Measurements from ENCODE around the gene CNST. TPM values are rescaled to one million over a fixed set of nuclear protein-coding genes. Genes with fewer than 3 reads are reported as not detected.

Gene CNST, protein sequence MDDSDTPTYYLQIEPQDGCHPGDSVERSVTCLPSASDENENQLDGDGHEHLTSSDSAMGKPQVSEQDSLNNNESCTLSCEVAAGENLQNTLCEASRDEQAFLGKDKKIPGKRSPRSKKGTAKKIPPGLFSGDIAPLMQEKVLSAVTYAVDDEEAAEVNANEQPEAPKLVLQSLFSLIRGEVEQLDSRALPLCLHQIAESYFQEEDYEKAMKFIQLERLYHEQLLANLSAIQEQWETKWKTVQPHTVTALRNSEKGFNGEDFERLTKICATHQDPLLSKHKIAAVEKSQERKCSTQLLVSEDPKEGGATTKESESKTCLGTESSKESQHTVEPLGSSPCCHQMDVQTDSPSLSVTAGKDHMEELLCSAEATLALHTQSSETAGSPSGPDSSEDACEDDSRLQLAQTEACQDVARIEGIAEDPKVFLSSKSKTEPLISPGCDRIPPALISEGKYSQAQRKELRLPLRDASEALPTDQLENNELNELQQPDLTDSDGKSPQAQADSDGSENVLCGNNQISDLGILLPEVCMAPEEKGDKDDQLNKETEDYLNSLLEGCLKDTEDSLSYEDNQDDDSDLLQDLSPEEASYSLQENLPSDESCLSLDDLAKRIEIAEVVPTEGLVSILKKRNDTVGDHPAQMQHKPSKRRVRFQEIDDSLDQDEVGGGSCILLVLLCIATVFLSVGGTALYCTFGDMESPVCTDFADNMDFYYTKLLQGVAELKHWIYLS
- total RNA-seq: 18.1 and 25.6 TPM in 2 replicates

DNA sequence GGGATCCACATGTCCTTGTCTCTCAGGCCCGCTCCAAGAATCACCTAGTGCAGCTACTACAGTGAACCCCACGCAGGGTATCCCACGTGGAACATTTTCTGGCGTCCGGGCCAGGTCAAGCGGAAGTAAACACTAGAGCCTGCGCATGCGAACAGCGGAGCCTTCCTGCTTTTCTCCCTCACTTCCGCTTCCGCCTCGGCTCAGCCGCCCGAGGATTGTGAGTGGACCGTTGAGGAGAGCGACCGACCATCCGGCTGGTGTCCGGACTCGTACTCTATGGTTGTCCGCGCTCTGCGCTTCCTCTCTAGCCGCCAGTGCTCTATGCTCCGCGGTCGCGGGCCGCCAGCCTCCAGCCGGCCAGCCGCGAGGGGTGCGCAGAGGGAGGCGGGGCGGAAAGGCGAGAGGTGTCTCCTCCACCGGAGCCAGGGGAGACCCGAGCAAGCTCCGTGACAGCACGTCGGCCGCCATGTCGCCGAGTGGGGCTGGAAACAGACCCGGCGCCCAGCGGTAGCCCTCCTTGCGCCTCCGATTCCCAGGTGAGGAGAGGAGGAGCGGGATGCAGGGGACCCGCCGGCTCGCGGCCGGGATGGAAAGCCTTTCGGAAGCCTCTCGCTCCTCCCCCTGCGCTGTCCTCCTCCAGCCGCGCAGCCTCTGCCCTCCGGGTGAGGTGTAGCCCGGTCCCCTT is at the start of gene CNST, which contains the start of gene TFB2M:
CNST (plus strand) TSS at position 329 of the 685 bp plus-strand sequence. CDS start 25,107 bp downstream, outside the sequence.
TFB2M (minus strand) TSS at position 134 of the 685 bp plus-strand sequence; CDS start at position 11, 123 bp downstream.

Other genes with a start within 250 kb of the CNST start
- 18.9 and 20.0 TPM in 2 replicates for gene SMYD3, start 59.2 kb upstream of the CNST start, total RNA-seq
- gene TFB2M, start 195 bp upstream of the CNST start, total RNA-seq: 12.4 and 13.1 TPM in 2 replicates
- 34.4 and 40.0 TPM in 2 replicates for gene SCCPDH, start 158.0 kb downstream of the CNST start, total RNA-seq

Data from aortic smooth muscle cell (primary cell).